ENCODE data around the gene NAPA.

Gene NAPA

GRCh38 chr19:47499863-47500830 is 14.7 kb downstream of the NAPA start:
- Histone ChIP-seq H3K27me3 (ENCODE audit: insufficient read depth, poor library complexity, severe bottlenecking) (no peaks in the 10 kb centered on the region), H3K4me3 (replicated peaks; ENCODE audit: insufficient read depth, low read length) (no peak overlapping the region), H3K27ac (replicated peaks) (no peak overlapping the region)
- no peak for TF ChIP-seq CTCF (IDR thresholded peaks at IDR 0.05; ENCODE audit: insufficient read depth, low read length)
- no peak for TF ChIP-seq SPI1 (IDR thresholded peaks at IDR 0.05; ENCODE audit: borderline replicate concordance, low read depth)
- TF ChIP-seq GABPA (IDR thresholded peaks at IDR 0.05; ENCODE audit: low read depth) = no peak
- TF ChIP-seq REST (IDR thresholded peaks at IDR 0.05; ENCODE audit: insufficient replicate concordance, low read depth) = no peak
- TF ChIP-seq POLR2AphosphoS5 (IDR thresholded peaks at IDR 0.05; ENCODE audit: low read depth) = no peak
- DNase-seq (ENCODE audit: low read depth in 1 of 2, low spot score in 1 of 2) = no peak

GRCh38 chr19:47499371-47499770 is 15.5 kb downstream of the NAPA start:
- TF ChIP-seq REST (IDR thresholded peaks at IDR 0.05; ENCODE audit: insufficient replicate concordance, low read depth) (no peak), POLR2AphosphoS5 (IDR thresholded peaks at IDR 0.05; ENCODE audit: low read depth) (no peak), SPI1 (IDR thresholded peaks at IDR 0.05; ENCODE audit: borderline replicate concordance, low read depth) (no peak), GABPA (IDR thresholded peaks at IDR 0.05; ENCODE audit: low read depth) (no peak), CTCF (IDR thresholded peaks at IDR 0.05; ENCODE audit: insufficient read depth, low read length) (no peak)
- H3K27ac ChIP-seq (replicated peaks) = no peak overlapping the region
- H3K4me3 ChIP-seq (replicated peaks; ENCODE audit: insufficient read depth, low read length) = no peak overlapping the region
- no peaks in the 10 kb centered on the region for H3K27me3 ChIP-seq (ENCODE audit: insufficient read depth, poor library complexity, severe bottlenecking)
- DNase-seq (ENCODE audit: low read depth in 1 of 2, low spot score in 1 of 2) = no peak

- no peak for TF ChIP-seq POLR2AphosphoS5 (IDR thresholded peaks at IDR 0.05; ENCODE audit: low read depth)
- no peak for TF ChIP-seq SPI1 (IDR thresholded peaks at IDR 0.05; ENCODE audit: borderline replicate concordance, low read depth)
- no peak for TF ChIP-seq GABPA (IDR thresholded peaks at IDR 0.05; ENCODE audit: low read depth)
- no peak for TF ChIP-seq CTCF (IDR thresholded peaks at IDR 0.05; ENCODE audit: insufficient read depth, low read length)
- no peak for TF ChIP-seq REST (IDR thresholded peaks at IDR 0.05; ENCODE audit: insufficient replicate concordance, low read depth)
- Histone ChIP-seq H3K27ac (replicated peaks) (no peak overlapping the region), H3K27me3 (ENCODE audit: insufficient read depth, poor library complexity, severe bottlenecking) (no peaks in the 10 kb centered on the region), H3K4me3 (replicated peaks; ENCODE audit: insufficient read depth, low read length) (no peak overlapping the region)
- DNase-seq (ENCODE audit: low read depth in 1 of 2, low spot score in 1 of 2) = no peak
Measured at GRCh38 chr19:47498561-47498960, 16.3 kb downstream of the NAPA start.
